ENCODE results near the gene QPRT.

DNA sequence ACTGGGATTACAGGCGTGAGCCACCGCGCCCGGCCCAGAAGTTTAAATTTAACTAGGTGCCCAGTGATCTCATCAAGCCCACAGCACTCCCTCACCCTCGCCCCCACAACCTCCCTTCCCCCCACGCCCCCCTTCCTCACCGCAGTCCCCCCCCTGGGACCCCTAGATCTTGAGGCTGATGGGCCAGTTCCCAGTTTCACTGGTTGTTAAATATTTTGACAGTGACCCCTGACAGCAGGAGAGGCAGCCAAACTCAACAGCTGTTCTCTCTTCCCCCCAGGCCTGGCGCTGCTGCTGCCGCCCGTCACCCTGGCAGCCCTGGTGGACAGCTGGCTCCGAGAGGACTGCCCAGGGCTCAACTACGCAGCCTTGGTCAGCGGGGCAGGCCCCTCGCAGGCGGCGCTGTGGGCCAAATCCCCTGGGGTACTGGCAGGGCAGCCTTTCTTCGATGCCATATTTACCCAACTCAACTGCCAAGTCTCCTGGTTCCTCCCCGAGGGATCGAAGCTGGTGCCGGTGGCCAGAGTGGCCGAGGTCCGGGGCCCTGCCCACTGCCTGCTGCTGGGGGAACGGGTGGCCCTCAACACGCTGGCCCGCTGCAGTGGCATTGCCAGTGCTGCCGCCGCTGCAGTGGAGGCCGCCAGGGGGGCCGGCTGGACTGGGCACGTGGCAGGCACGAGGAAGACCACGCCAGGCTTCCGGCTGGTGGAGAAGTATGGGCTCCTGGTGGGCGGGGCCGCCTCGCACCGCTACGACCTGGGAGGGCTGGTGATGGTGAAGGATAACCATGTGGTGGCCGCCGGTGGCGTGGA is 15.6 kb downstream of the QPRT start:
- TF ChIP-seq, protein P1, sequence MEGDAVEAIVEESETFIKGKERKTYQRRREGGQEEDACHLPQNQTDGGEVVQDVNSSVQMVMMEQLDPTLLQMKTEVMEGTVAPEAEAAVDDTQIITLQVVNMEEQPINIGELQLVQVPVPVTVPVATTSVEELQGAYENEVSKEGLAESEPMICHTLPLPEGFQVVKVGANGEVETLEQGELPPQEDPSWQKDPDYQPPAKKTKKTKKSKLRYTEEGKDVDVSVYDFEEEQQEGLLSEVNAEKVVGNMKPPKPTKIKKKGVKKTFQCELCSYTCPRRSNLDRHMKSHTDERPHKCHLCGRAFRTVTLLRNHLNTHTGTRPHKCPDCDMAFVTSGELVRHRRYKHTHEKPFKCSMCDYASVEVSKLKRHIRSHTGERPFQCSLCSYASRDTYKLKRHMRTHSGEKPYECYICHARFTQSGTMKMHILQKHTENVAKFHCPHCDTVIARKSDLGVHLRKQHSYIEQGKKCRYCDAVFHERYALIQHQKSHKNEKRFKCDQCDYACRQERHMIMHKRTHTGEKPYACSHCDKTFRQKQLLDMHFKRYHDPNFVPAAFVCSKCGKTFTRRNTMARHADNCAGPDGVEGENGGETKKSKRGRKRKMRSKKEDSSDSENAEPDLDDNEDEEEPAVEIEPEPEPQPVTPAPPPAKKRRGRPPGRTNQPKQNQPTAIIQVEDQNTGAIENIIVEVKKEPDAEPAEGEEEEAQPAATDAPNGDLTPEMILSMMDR (conservative IDR thresholded peaks at IDR 0.05 in 1 of 2, IDR thresholded peaks at IDR 0.05 in 1 of 2; ENCODE audit: low read depth in 1 of 2, low read length in 2 of 2), result no peak
- TF ChIP-seq EZH2 (IDR thresholded peaks at IDR 0.05; ENCODE audit: low read length, missing control alignments), result no peak
